Tibial nerve (tissue), 4 donors: ENCODE results near the gene C14orf119. TPM values are rescaled to one million over a fixed set of nuclear protein-coding genes. Genes with fewer than 3 reads are reported as not detected.

Experiments
- DNase-seq, 2 donors: peaks; one replicate each; pipeline ENCODE4 v3.0.0-alpha.2; 2019; ENCODE audit warnings: low spot score in 2 of 2
- H3K27ac ChIP-seq, 4 donors: fragments of 200-600 bp; sonication (generic) in 3 of 4; one replicate each; pipeline ENCODE4 v1.5.1; 2017 to 2019; ENCODE audit warnings: mild to moderate bottlenecking in 1 of 4
- H3K27me3 ChIP-seq, 2 donors: fragments of 200-600 bp; sonication (generic) in 1 of 2; one replicate each; pipeline versions ENCODE4 v1.5.1 to v1.6.0; 2017 to 2019
- H3K36me3 ChIP-seq, 3 donors: fragments of 200-600 bp; sonication (generic); one replicate each; pipeline ENCODE4 v1.5.1; 2018 to 2019
- H3K4me1 ChIP-seq, 4 donors: fragments of 200-600 bp; sonication (generic) in 3 of 4; one replicate each; pipeline ENCODE4 v1.5.1; 2017 to 2019
- H3K4me3 ChIP-seq, 4 donors: fragments of 200-600 bp; sonication (generic) in 3 of 4; one replicate each; pipeline ENCODE4 v1.5.1; 2017 to 2019; ENCODE audit warnings: mild to moderate bottlenecking in 1 of 4, moderate library complexity in 1 of 4
- H3K9me3 ChIP-seq, 4 donors: fragments of 200-600 bp; sonication (generic) in 3 of 4; one replicate each; pipeline ENCODE4 v1.5.1; 2017 to 2019
- CTCF ChIP-seq, 5 experiments: fragments of 200-600 bp in 3 of 5; fragments of 450-650 bp in 2 of 5; sonication (generic) in 3 of 5; IDR thresholded peaks; one replicate each; pipeline ENCODE4 v1.5.1; 2016 to 2019; ENCODE audit warnings: antibody characterized with exemption in 5 of 5, mild to moderate bottlenecking in 3 of 5, moderate library complexity in 2 of 5
- EP300 ChIP-seq, 2 donors: sonication (generic); formaldehyde crosslinking; IDR thresholded peaks; one replicate each; pipeline ENCODE4 v1.6.1; 2017; ENCODE audit warnings: antibody characterized with exemption in 2 of 2, mild to moderate bottlenecking in 1 of 2
- POLR2A ChIP-seq, 2 donors: fragments of 450-650 bp; IDR thresholded peaks; one replicate each; pipeline ENCODE4 v1.6.1; 2017; ENCODE audit warnings: antibody characterized with exemption in 2 of 2, mild to moderate bottlenecking in 2 of 2, moderate library complexity in 2 of 2
- WGBS, 2 donors: methylation state at CpG; one replicate each; pipeline ENCODE4 v1.1.5; 2018; 5-methylcytosine and 5-hydroxymethylcytosine counted together
- total RNA-seq, 4 donors: library from RNA; depleted of rRNA; stranded (reverse); fragments of >200 nt; gene quantifications; one replicate each; pipeline ENCODE4 v1.1.0, GENCODE V29; 2016

C14orf119 gene, protein sequence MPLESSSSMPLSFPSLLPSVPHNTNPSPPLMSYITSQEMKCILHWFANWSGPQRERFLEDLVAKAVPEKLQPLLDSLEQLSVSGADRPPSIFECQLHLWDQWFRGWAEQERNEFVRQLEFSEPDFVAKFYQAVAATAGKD
- total RNA-seq = 10 to 100 TPM; 15.5 to 35.1 (median 21.7) TPM

DNA sequence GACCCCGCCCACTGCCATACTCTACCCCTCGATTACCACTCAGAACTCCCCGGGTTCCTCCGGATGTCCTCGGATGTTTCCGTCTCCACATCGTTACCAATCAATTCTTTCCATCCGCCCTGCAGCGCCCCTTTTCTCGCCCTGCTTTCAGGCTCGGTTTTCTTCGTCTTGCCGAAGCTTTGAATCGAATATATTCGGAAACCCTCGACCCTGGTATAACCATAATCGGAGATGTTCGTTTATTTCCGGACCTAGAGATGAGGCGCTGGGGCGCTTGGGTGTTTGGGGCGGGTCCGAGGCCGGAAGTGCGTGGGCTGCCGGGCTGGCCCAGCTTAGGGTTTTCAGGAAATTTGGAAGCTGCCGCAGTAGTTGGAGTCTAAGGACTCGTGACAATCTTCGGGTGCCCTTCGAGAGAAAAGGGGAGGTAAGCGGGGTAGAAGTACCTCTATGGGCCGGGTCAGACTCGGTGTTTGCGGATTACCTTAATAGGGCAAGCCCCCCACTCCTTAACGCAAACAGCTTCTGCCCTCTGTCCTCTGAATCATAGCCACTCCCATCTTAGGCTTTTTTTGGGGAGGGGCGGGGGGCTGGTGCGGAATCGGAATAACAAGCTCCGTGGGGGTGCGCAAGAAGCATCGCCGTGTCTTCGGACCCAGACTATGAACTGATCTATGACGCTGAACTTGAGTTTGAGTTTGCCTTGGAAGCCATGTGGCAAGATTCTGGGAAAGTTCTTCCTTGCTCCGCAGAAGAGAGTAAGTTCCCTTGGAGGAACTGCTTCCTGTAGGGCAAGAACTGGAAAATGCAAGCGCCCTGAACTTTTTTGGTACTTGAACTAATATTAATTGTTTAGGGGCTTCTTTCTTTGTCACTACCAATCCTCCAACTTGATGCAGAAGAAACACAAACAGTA, at the start of gene C14orf119:
Gene C14orf119 (plus strand): TSS at position 310 of the 913 bp plus-strand sequence. CDS start 2,154 bp downstream, outside the sequence.
- TF ChIP-seq EP300 (IDR thresholded peaks at IDR 0.05) (peak; percentile 79 to 96), CTCF (IDR thresholded peaks at IDR 0.05) (peak in 1 of 5 experiments; percentile 14), POLR2A (IDR thresholded peaks at IDR 0.05) (peak; percentile 70 to 94)
- Histone ChIP-seq H3K4me1 (peaks cover 0 to 40% (median 24%) of the 10 kb centered on the region in 4 donors), H3K27me3 (no peaks in the 10 kb centered on the region), H3K4me3 (peak within 1 kb of the TSS; percentile 66 to 92 (median 68)), H3K27ac (peak within 1 kb of the TSS; percentile 93 to 99 (median 96)), H3K9me3 (no peaks in the 10 kb centered on the region), H3K36me3 (peaks cover 3 to 45% (median 7%) of the 10 kb centered on the region in 3 donors)
- DNase-seq = peak; percentile 100
- WGBS, 2 donors = 0 to 1% methylated on average over 46 of the region's 46 CpGs

DNA sequence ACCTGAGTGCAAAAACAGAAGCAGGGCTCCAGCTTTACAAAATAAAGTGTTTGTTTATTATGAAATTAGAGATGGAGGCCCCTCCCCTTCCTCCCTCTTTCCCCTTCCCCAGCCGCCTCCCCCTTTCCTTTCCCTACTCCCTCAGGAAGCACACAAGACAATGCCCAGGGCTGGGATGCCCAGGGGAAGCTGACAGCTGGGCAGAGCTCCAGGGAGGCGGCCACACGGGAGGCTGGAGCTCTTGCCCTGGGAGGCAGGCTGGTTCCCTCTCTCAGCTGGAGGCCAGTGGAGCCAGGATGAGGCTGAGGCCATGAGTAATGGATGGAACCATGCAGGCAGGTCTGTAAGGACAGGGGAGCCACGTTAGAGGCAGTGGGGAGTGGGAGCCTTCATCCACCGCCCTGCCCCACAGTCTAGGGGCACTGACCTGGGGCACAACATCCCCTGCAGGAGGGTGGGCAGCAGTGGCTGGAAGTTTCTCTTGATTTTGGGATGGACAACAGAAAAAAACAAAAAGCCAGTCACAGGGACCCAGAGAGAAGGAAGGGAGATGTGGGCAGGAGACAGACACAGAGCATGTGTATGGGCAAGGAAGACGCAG, 48.2 kb upstream of the C14orf119 start:
- H3K27me3 ChIP-seq = no peaks in the 10 kb centered on the region
- H3K36me3 ChIP-seq = no peaks in the 10 kb centered on the region
- DNase-seq = no peak
- H3K4me3 ChIP-seq = no peak overlapping the region
- H3K27ac ChIP-seq = no peak overlapping the region
- H3K9me3 ChIP-seq = no peaks in the 10 kb centered on the region
- H3K4me1 ChIP-seq = no peaks in the 10 kb centered on the region
- 58 to 64% methylated on average over 6 of the region's 6 CpGs for WGBS, 2 donors
- TF ChIP-seq EP300 (IDR thresholded peaks at IDR 0.05) (no peak), POLR2A (IDR thresholded peaks at IDR 0.05) (no peak), CTCF (IDR thresholded peaks at IDR 0.05) (no peak)

- DNase-seq = no peak
- 83 to 86% methylated on average over 34 to 52 of the region's 85 CpGs for WGBS, 2 donors
- H3K36me3 ChIP-seq = no peaks in the 10 kb centered on the region
- H3K9me3 ChIP-seq = no peaks in the 10 kb centered on the region
- no peak overlapping the region for H3K4me3 ChIP-seq
- H3K4me1 ChIP-seq = no peaks in the 10 kb centered on the region
- TF ChIP-seq EP300 (IDR thresholded peaks at IDR 0.05) (no peak), CTCF (IDR thresholded peaks at IDR 0.05) (no peak), POLR2A (IDR thresholded peaks at IDR 0.05) (no peak)
- H3K27ac ChIP-seq = no peak overlapping the region
- H3K27me3 ChIP-seq = no peaks in the 10 kb centered on the region
Observed at GRCh38 chr14:23047751-23048693, 47.3 kb upstream of the C14orf119 start.

GRCh38 chr14:23049011-23049410, 46.3 kb upstream of the C14orf119 start:
- H3K27me3 ChIP-seq = no peaks in the 10 kb centered on the region
- no peaks in the 10 kb centered on the region for H3K36me3 ChIP-seq
- H3K4me1 ChIP-seq = no peaks in the 10 kb centered on the region
- 95 to 96% methylated on average over 8 of the region's 9 CpGs for WGBS, 2 donors
- no peak for DNase-seq
- TF ChIP-seq CTCF (IDR thresholded peaks at IDR 0.05) (no peak), EP300 (IDR thresholded peaks at IDR 0.05) (no peak), POLR2A (IDR thresholded peaks at IDR 0.05) (no peak)
- H3K27ac ChIP-seq = no peak overlapping the region
- H3K4me3 ChIP-seq = no peak overlapping the region
- H3K9me3 ChIP-seq = no peaks in the 10 kb centered on the region
